ENCODE measurements around the gene PJVK.
"Not testable (repeated sequence)": the region's sequence is repeated elsewhere in the genome, so short reads cannot be mapped to it uniquely, and the experiment has no call there.

The PJVK gene

GRCh38 chr2:178452870-178453269 is 1.7 kb downstream of the PJVK start:
- Histone ChIP-seq H3K4me3 (ENCODE audit: low read depth in 1 of 2, low read length in 1 of 2) (no peak overlapping the region), H3K27ac (no peak overlapping the region), H3K9me3 (no peaks in the 10 kb centered on the region), H3K36me3 (no peaks in the 10 kb centered on the region), H3K27me3 (no peaks in the 10 kb centered on the region), H3K4me1 (ENCODE audit: control insufficient read depth in 1 of 2, insufficient read depth in 1 of 2, low read depth in 1 of 2, low read length in 1 of 2) (peaks cover 16 to 19% of the 10 kb centered on the region in 2 experiments)
- TF ChIP-seq CTCF (IDR thresholded peaks at IDR 0.05) = no peak

- Histone ChIP-seq H3K4me3 (ENCODE audit: low read depth in 1 of 2, low read length in 1 of 2) (no peak overlapping the region), H3K9me3 (no peaks in the 10 kb centered on the region), H3K4me1 (ENCODE audit: control insufficient read depth in 1 of 2, insufficient read depth in 1 of 2, low read depth in 1 of 2, low read length in 1 of 2) (peaks cover 7 to 9% of the 10 kb centered on the region in 2 experiments), H3K36me3 (no peaks in the 10 kb centered on the region), H3K27me3 (no peaks in the 10 kb centered on the region), H3K27ac (no peak overlapping the region)
- no peak for TF ChIP-seq CTCF (IDR thresholded peaks at IDR 0.05)
Observed at GRCh38 chr2:178455947-178456346, 4.8 kb downstream of the PJVK start.

- Histone ChIP-seq H3K27ac (no peak overlapping the region), H3K9me3 (no peaks in the 10 kb centered on the region), H3K4me1 (ENCODE audit: control insufficient read depth in 1 of 2, insufficient read depth in 1 of 2, low read depth in 1 of 2, low read length in 1 of 2) (no peaks in the 10 kb centered on the region), H3K27me3 (no peaks in the 10 kb centered on the region), H3K4me3 (ENCODE audit: low read depth in 1 of 2, low read length in 1 of 2) (no peak overlapping the region), H3K36me3 (no peaks in the 10 kb centered on the region)
- no peak for TF ChIP-seq CTCF (IDR thresholded peaks at IDR 0.05)
Observed at GRCh38 chr2:178457390-178457886, 6.3 kb downstream of the PJVK start.

- Histone ChIP-seq H3K27me3 (no peaks in the 10 kb centered on the region), H3K9me3 (no peaks in the 10 kb centered on the region)
- no peak for TF ChIP-seq CTCF (IDR thresholded peaks at IDR 0.05)
Observed at GRCh38 chr2:178469219-178469849, 18.2 kb downstream of the PJVK start.

GRCh38 chr2:178471313-178471712 is 20.1 kb downstream of the PJVK start:
- not testable (repeated sequence) for H3K27ac ChIP-seq; H3K27me3 ChIP-seq; H3K4me3 ChIP-seq (ENCODE audit: low read depth in 1 of 2, low read length in 1 of 2); H3K9me3 ChIP-seq; H3K4me1 ChIP-seq (ENCODE audit: control insufficient read depth in 1 of 2, insufficient read depth in 1 of 2, low read depth in 1 of 2, low read length in 1 of 2); H3K36me3 ChIP-seq

More at GRCh38 chr2:178469219-178469849, 18.2 kb downstream of the PJVK start:
- no peak overlapping the region for H3K27ac ChIP-seq
- H3K4me3 ChIP-seq (ENCODE audit: low read depth in 1 of 2, low read length in 1 of 2) = no peak overlapping the region
- no peaks in the 10 kb centered on the region for H3K4me1 ChIP-seq (ENCODE audit: control insufficient read depth in 1 of 2, insufficient read depth in 1 of 2, low read depth in 1 of 2, low read length in 1 of 2)
- no peaks in the 10 kb centered on the region for H3K36me3 ChIP-seq

- TF ChIP-seq CTCF (IDR thresholded peaks at IDR 0.05) = no peak
Observed at GRCh38 chr2:178473373-178473772, 22.2 kb downstream of the PJVK start.

More at GRCh38 chr2:178473373-178473772, 22.2 kb downstream of the PJVK start:
- Histone ChIP-seq H3K4me1 (ENCODE audit: control insufficient read depth in 1 of 2, insufficient read depth in 1 of 2, low read depth in 1 of 2, low read length in 1 of 2) (peaks cover 6 to 7% of the 10 kb centered on the region in 2 experiments), H3K36me3 (no peaks in the 10 kb centered on the region), H3K27ac (no peak overlapping the region), H3K9me3 (no peaks in the 10 kb centered on the region), H3K27me3 (no peaks in the 10 kb centered on the region), H3K4me3 (ENCODE audit: low read depth in 1 of 2, low read length in 1 of 2) (no peak overlapping the region)
